ENCODE data around the gene PLXNA2.
A peak's percentile ranks its signal among the peaks of the same experiment; 100 is the strongest.

Gene PLXNA2

DNA sequence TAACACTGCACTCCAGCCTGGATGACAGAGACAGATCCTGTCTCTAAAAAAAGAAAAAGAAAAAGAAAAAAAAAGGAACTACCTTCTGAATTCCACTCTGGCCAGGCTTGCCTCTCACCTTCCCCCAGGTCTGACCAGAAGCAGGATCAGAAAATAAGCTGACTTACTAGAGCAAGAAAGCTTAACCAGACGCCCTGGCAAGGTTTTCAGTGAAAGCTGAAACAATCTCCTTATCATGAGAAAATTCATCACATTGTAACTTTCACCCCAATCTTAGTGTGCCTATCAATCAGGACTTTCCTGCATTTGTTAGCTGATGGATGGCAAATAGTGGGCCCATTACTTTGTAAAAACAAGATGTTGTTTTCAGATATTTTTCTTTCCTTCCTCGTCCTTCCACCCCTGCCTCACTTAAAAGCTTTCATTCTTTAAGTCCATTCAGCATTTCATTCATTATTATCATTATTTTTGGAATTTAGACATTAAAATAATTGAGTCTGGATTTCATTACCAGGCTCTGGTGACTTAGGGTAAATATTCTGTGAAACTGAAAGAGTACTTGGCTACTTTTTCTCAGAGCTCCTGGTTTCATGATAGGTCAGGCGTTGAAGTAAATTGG lies 236.8 kb downstream of the PLXNA2 start:
- TF ChIP-seq, protein P1, sequence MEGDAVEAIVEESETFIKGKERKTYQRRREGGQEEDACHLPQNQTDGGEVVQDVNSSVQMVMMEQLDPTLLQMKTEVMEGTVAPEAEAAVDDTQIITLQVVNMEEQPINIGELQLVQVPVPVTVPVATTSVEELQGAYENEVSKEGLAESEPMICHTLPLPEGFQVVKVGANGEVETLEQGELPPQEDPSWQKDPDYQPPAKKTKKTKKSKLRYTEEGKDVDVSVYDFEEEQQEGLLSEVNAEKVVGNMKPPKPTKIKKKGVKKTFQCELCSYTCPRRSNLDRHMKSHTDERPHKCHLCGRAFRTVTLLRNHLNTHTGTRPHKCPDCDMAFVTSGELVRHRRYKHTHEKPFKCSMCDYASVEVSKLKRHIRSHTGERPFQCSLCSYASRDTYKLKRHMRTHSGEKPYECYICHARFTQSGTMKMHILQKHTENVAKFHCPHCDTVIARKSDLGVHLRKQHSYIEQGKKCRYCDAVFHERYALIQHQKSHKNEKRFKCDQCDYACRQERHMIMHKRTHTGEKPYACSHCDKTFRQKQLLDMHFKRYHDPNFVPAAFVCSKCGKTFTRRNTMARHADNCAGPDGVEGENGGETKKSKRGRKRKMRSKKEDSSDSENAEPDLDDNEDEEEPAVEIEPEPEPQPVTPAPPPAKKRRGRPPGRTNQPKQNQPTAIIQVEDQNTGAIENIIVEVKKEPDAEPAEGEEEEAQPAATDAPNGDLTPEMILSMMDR (IDR thresholded peaks at IDR 0.05; ENCODE audit: low read length, missing control alignments) = no peak
- DNase-seq (ENCODE audit: low read depth) = no peak
- no peak overlapping the region for H3K4me3 ChIP-seq (replicated peaks; ENCODE audit: low read depth, low read length)

DNA sequence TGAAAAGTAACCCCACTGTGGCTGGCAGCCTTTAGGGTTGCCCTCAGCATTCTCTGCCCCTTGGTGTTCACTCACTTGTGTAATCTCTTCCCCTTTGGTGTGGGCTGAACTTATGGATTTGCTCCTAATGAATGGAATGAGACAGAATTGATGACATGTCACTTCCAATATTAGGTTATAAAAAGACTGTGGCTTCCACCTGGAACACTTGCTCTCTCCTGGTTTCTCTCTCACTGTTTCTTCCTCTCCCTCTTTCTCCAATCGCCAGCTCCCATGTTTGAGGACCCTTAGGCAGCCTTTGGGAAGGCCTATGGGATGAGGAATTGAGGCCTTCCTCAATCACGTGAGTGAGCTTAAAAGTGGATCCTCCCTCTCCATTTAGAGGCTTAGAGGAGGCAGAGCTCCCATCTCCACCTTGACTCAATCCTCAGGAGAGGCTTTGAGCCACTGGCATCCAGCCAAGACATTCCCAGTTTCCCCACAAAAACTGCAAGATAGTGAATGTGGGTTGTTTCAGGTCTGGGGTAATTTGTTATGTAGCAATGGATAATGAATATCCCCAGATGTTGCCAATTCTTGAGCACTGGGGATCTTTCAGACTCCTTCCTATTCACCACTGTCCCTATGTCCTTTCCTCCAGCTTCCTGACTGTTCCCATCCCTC lies 237.8 kb downstream of the PLXNA2 start:
- peak; percentile 29 for DNase-seq (ENCODE audit: low read depth)
- H3K4me3 ChIP-seq (replicated peaks; ENCODE audit: low read depth, low read length) = no peak overlapping the region
- TF ChIP-seq, protein P1 (IDR thresholded peaks at IDR 0.05; ENCODE audit: low read length, missing control alignments) = no peak

DNA sequence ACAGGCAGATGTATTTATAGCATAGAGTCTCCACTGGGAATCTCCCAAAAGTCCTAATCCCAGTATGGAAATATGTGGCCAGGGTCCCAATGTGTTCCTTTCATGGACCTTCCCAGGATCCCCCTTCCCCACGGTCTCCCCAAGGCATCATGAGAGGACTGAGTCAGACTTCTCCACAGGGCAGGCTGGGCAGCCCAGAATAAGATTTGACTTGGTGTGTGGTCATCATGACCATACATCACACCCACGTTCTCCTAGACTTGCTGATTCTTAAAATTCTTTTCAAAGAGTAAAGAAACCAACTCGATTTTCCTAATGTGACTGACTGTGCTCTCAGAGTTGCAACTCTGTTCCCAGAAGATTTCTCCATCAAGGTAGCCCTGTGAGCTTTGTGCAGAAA lies 239.3 kb downstream of the PLXNA2 start:
- no peak overlapping the region for H3K4me3 ChIP-seq (replicated peaks; ENCODE audit: low read depth, low read length)
- TF ChIP-seq, protein P1 (IDR thresholded peaks at IDR 0.05; ENCODE audit: low read length, missing control alignments) = no peak
- DNase-seq (ENCODE audit: low read depth) = peak; percentile 24

DNA sequence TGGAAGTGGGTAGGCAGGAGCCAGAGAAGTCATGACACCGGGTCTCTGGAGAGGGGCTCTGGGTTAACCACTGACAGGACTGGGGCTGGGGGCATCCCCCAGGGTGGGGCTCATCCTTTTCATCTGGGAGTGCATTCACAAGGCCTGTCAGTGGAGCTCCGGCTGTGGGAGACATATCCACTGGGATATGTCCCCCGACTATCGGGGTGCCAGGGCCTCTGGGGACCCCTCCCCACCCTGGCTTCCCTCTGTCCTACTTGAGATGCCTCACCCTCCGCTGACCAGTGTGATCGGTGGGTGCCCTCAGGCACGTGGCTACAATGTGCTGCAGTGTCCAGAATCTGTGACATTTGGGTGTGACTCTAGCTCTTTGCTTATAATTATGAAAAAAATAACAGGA lies 240.9 kb downstream of the PLXNA2 start:
- TF ChIP-seq, protein P1 (IDR thresholded peaks at IDR 0.05; ENCODE audit: low read length, missing control alignments) = no peak
- no peak for DNase-seq (ENCODE audit: low read depth)
- H3K4me3 ChIP-seq (replicated peaks; ENCODE audit: low read depth, low read length) = no peak overlapping the region

DNA sequence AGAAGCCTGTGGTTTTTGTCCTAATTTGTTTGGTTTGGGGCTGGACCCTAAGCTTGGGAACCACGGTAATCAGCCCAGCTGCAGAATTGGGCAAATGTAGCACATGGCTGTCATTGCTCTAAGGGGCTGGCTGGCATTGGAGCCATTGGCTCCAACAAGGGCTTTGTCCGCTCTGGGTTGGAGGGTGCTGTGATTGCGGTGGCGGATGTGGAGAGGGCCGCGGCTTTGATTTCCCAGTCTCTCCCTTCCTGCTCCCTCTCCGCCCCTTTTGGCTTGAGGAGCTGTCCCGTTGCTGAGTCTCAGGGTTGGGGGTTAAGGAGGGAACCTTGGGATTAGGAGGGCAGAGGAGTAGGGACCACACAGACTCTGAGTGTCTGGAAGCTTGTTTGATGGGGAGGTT lies 241.5 kb downstream of the PLXNA2 start:
- no peak for DNase-seq (ENCODE audit: low read depth)
- TF ChIP-seq, protein P1 (IDR thresholded peaks at IDR 0.05; ENCODE audit: low read length, missing control alignments) = no peak
- no peak overlapping the region for H3K4me3 ChIP-seq (replicated peaks; ENCODE audit: low read depth, low read length)

DNA sequence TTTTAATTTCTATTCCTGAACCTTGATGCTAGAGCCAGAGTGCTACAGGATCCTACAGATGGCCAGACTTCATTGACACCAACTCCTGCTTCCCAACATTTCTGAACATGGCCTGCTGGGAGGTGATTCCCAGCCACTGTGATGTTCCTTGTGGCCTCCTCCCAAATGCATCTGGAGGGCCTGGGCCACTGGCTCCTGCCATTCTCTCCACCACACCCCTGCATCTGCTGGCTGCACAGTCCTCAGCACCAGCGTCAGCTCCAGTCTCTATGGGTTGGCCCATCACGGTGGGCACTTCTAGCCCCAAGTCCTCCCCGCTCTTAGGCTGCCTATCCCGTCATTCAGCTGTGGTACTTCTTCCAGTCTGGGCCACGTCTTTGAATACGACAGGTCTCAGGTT lies 242.1 kb downstream of the PLXNA2 start:
- no peak for DNase-seq (ENCODE audit: low read depth)
- TF ChIP-seq, protein P1 (IDR thresholded peaks at IDR 0.05; ENCODE audit: low read length, missing control alignments) = no peak
- H3K4me3 ChIP-seq (replicated peaks; ENCODE audit: low read depth, low read length) = no peak overlapping the region

DNA sequence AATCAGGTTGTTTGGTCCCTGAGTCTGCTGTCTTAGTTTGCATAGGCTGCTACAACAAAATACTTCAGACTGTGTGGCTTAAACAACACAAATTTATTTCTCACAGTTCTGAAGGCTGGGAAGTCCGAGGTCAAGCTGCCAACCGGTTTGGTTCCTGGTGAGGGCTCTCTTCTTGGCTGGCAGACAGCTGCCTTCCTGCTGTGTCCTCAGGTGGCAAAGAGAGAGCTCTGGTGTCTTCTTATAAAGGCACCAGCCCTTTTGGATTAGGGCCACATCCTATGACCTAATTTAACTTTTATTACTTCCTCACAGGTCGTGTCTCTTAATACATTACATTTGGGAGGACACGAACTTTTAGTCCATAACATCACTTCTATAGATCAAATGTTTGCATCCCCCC lies 243.7 kb downstream of the PLXNA2 start:
- no peak for DNase-seq (ENCODE audit: low read depth)
- TF ChIP-seq, protein P1 (IDR thresholded peaks at IDR 0.05; ENCODE audit: low read length, missing control alignments) = no peak
- H3K4me3 ChIP-seq (replicated peaks; ENCODE audit: low read depth, low read length) = no peak overlapping the region
